CD4-positive, CD25-positive, alpha-beta regulatory T cell (primary cell): ENCODE data around the gene SLC32A1. TPM values are rescaled to one million over a fixed set of nuclear protein-coding genes. Genes with fewer than 3 reads are reported as not detected.

Experiments
- ATAC-seq, 2 donors: fragments of 150-1000 bp; cut with Tn5 transposase; one replicate each; pipeline ENCODE4 v1.10.0; 2021; ENCODE audit warnings: low read depth in 2 of 2, moderate number of reproducible peaks in 2 of 2, moderate library complexity in 1 of 2
- DNase-seq, 3 donors: peaks; one replicate each; pipeline versions ENCODE4 v3.0.0 to v3.0.0-alpha.2; 2012 to 2022; ENCODE audit warnings: mixed read lengths in 1 of 3
- H3K27ac ChIP-seq: one replicate; pipeline ENCODE4 v1.7.0; 2013; ENCODE audit warnings: mild to moderate bottlenecking, low read length; ENCODE audit not compliant: insufficient read depth, poor library complexity, severe bottlenecking
- H3K27me3 ChIP-seq: one replicate; pipeline ENCODE4 v1.7.0; 2013; ENCODE audit warnings: low read length; ENCODE audit not compliant: control insufficient read depth, insufficient read depth
- H3K36me3 ChIP-seq: one replicate; pipeline ENCODE4 v1.7.0; 2013; ENCODE audit warnings: mild to moderate bottlenecking, low read length, moderate library complexity; ENCODE audit not compliant: control insufficient read depth, insufficient read depth
- H3K4me1 ChIP-seq: 2 replicates; pipeline ENCODE4 v1.7.0; 2013; ENCODE audit warnings: mild to moderate bottlenecking, low read length; ENCODE audit not compliant: insufficient read depth, control insufficient read depth, poor library complexity, severe bottlenecking
- H3K4me3 ChIP-seq: one replicate; pipeline ENCODE4 v1.7.0; 2013; ENCODE audit warnings: low read depth, mild to moderate bottlenecking, low read length, moderate library complexity
- H3K9me3 ChIP-seq, 2 experiments: 1 replicate in 1 of 2; 2 replicates in 1 of 2; pipeline ENCODE4 v1.7.0; 2013; ENCODE audit warnings: low read length in 2 of 2, mild to moderate bottlenecking in 1 of 2, moderate library complexity in 1 of 2; ENCODE audit not compliant: control insufficient read depth in 2 of 2
- H3K27ac Mint-ChIP-seq, 3 donors: one replicate each; pipeline ENCODE4 v1.8.0; 2020 to 2022; ENCODE audit warnings: mild to moderate bottlenecking in 3 of 3, mixed read lengths in 3 of 3, moderate library complexity in 2 of 3
- H3K27me3 Mint-ChIP-seq: one replicate; pipeline ENCODE4 v1.8.0; 2022; ENCODE audit warnings: mild to moderate bottlenecking, mixed read lengths
- H3K36me3 Mint-ChIP-seq: one replicate; pipeline ENCODE4 v1.8.0; 2020; ENCODE audit warnings: mixed read lengths
- H3K4me1 Mint-ChIP-seq, 4 donors: one replicate each; pipeline ENCODE4 v1.8.0; 2020 to 2022; ENCODE audit warnings: mixed read lengths in 4 of 4, mild to moderate bottlenecking in 1 of 4
- H3K4me3 Mint-ChIP-seq, 4 donors: one replicate each; pipeline ENCODE4 v1.8.0; 2020 to 2022; ENCODE audit warnings: mild to moderate bottlenecking in 4 of 4, mixed read lengths in 4 of 4, moderate library complexity in 3 of 4
- H3K9me3 Mint-ChIP-seq, 7 donors: one replicate each; pipeline ENCODE4 v1.8.0; 2020 to 2022; ENCODE audit warnings: mixed read lengths in 7 of 7, mild to moderate bottlenecking in 3 of 7, moderate library complexity in 2 of 7
- polyA plus RNA-seq, 4 donors: library from polyadenylated mRNA; unstranded; fragments of 300-500 nt; fragmentation: Illumina TruSeq; gene quantifications; one replicate each; pipeline ENCODE4 v1.2.3, GENCODE V29; 2021
- total RNA-seq: library from RNA; stranded (reverse); gene quantifications from one replicate; pipeline ENCODE4 v1.2.3, GENCODE V29; 2022

SLC32A1 gene
- total and polyA plus RNA-seq, 5 donors from 2014 or later = not detected

GRCh38 chr20:38706509-38706908 lies 17.8 kb upstream of the SLC32A1 start:
- Mint-ChIP-seq H3K27ac (no peak overlapping the region), H3K4me1 (no peaks in the 10 kb centered on the region), H3K36me3 (no peaks in the 10 kb centered on the region), H3K27me3 (peaks cover 14% of the 10 kb centered on the region), H3K4me3 (no peak overlapping the region), H3K9me3 (peaks cover 0 to under 1% (median 0%) of the 10 kb centered on the region in 7 donors)
- Histone ChIP-seq H3K9me3 (no peaks in the 10 kb centered on the region), H3K36me3 (no peaks in the 10 kb centered on the region), H3K4me1 (no peaks in the 10 kb centered on the region), H3K27ac (no peak overlapping the region), H3K27me3 (peaks cover 7% of the 10 kb centered on the region), H3K4me3 (no peak overlapping the region)
- DNase-seq (no peak), ATAC-seq (no peak)

DNA sequence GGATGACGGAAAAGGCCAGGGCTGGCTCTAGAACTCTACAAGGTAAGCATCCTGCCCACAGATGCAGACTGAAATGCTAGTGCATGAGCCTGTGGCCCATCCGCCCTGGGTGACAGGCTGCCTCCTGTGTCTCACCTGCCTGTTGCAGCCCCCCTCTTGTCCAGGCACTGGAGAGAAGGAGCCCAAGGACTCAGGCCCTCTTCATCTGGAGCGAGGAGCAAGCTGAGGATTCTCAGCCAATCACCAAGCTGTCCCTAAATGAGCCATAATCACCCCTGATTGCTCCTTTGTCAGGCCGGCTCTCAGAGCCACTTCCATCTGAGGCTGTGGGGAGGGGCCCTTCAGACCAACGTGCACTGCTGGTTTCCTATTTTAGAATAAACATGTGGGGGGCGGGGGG lies 10.0 kb upstream of the SLC32A1 start:
- ATAC-seq = no peak
- Histone ChIP-seq H3K36me3 (no peaks in the 10 kb centered on the region), H3K4me1 (no peaks in the 10 kb centered on the region), H3K27ac (no peak overlapping the region), H3K9me3 (no peaks in the 10 kb centered on the region), H3K27me3 (peaks cover 15% of the 10 kb centered on the region), H3K4me3 (no peak overlapping the region)
- no peak overlapping the region for H3K27ac Mint-ChIP-seq
- no peak for DNase-seq
- H3K9me3 Mint-ChIP-seq = peaks cover 0 to 1% (median 0%) of the 10 kb centered on the region in 7 donors
- H3K4me3 Mint-ChIP-seq = no peak overlapping the region
- no peaks in the 10 kb centered on the region for H3K4me1 Mint-ChIP-seq
- H3K36me3 Mint-ChIP-seq = no peaks in the 10 kb centered on the region
- H3K27me3 Mint-ChIP-seq = peaks cover 40% of the 10 kb centered on the region

GRCh38 chr20:38715646-38716045 lies 8.6 kb upstream of the SLC32A1 start:
- no peak overlapping the region for H3K4me3 Mint-ChIP-seq
- H3K36me3 Mint-ChIP-seq = no peaks in the 10 kb centered on the region
- Histone ChIP-seq H3K4me1 (no peaks in the 10 kb centered on the region), H3K9me3 (no peaks in the 10 kb centered on the region), H3K4me3 (no peak overlapping the region), H3K36me3 (no peaks in the 10 kb centered on the region), H3K27ac (no peak overlapping the region), H3K27me3 (peaks cover 16% of the 10 kb centered on the region)
- no peak for DNase-seq
- H3K27ac Mint-ChIP-seq = no peak overlapping the region
- ATAC-seq = no peak
- H3K9me3 Mint-ChIP-seq = peaks cover 0 to 1% (median 0%) of the 10 kb centered on the region in 7 donors
- peaks cover 49% of the 10 kb centered on the region for H3K27me3 Mint-ChIP-seq
- H3K4me1 Mint-ChIP-seq = no peaks in the 10 kb centered on the region

DNA sequence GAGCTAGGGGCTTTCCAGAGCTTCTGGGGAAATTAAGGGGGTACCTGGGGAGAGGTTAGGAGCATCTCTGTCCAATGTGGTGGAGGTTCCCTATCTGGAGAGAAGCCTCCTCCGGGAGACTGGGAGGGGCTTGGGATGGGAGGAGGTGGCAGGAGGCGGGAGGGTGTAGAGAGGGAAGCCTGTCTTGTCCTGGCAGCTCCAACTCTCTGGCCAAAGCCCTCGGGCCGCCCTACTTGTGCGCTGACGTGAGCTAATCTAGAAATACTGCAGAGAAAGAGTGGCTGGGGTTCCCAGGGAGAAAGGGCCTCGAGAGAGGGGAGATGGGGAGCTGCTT lies 1.6 kb upstream of the SLC32A1 start:
- H3K36me3 Mint-ChIP-seq = no peaks in the 10 kb centered on the region
- DNase-seq (no peak), ATAC-seq (no peak)
- H3K9me3 Mint-ChIP-seq = peaks cover 0 to 3% (median 0%) of the 10 kb centered on the region in 7 donors
- H3K27me3 ChIP-seq = peaks cover 43% of the 10 kb centered on the region
- peak overlapping the region in 2 of 4 donors; percentile 7 to 18 for H3K4me3 Mint-ChIP-seq
- no peaks in the 10 kb centered on the region for H3K9me3 ChIP-seq
- H3K27me3 Mint-ChIP-seq = peaks cover 86% of the 10 kb centered on the region
- H3K36me3 ChIP-seq = no peaks in the 10 kb centered on the region
- no peak overlapping the region for H3K27ac ChIP-seq
- H3K4me1 ChIP-seq = peaks cover 39% of the 10 kb centered on the region
- peaks cover 0 to 43% (median 26%) of the 10 kb centered on the region in 4 donors for H3K4me1 Mint-ChIP-seq
- no peak overlapping the region for H3K27ac Mint-ChIP-seq
- H3K4me3 ChIP-seq = no peak overlapping the region

DNA sequence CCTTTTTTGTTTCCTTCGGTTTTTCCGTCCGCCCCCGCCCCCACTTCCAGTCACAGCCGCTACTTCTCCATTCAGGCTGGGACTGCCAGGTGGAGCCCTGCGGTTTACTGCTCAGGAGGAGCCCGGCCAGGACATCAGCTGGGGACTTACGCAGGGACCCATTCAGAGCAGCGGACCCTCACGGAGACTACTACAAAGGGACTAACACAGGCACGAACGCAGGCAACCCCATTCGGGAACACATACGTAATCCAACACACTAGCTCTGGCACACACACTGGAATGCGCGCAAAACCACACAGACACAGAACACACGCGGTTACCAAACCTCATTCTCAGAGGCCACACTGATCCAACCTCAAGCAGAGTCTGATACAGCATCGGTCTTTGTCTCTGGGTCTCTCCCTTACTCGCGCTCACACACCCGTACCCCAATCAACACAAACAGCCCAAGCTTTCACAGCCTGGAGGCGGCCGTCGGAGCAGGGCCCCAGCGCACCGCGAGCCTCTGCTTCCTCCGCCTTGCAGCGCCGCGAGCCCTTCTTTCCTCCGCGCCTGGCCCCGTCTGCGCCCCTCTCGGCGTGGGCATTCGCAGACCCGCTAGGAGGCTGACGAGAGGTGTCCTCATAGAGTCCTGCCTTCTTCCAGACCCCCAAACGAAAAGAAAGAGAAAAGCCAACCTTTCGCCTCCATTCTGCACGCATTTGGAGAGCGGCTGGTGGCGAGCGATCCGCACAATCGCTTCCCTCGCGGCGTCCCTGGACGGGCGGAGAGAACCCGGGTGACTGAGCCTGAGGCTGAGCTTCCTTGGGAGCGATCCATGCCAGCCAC lies 1.1 kb upstream of the SLC32A1 start:
- Mint-ChIP-seq H3K36me3 (no peaks in the 10 kb centered on the region), H3K4me1 (peaks cover 0 to 49% (median 30%) of the 10 kb centered on the region in 4 donors), H3K4me3 (peak overlapping the region in 1 of 4 donors; percentile 37), H3K27ac (peak overlapping the region in 1 of 3 donors; percentile 75), H3K27me3 (peaks cover 92% of the 10 kb centered on the region), H3K9me3 (peaks cover 0 to 7% (median 0%) of the 10 kb centered on the region in 7 donors)
- ATAC-seq = no peak
- Histone ChIP-seq H3K27me3 (peaks cover 42% of the 10 kb centered on the region), H3K36me3 (no peaks in the 10 kb centered on the region), H3K27ac (no peak overlapping the region), H3K4me1 (peaks cover 45% of the 10 kb centered on the region), H3K9me3 (no peaks in the 10 kb centered on the region), H3K4me3 (no peak overlapping the region)
- DNase-seq = no peak

DNA sequence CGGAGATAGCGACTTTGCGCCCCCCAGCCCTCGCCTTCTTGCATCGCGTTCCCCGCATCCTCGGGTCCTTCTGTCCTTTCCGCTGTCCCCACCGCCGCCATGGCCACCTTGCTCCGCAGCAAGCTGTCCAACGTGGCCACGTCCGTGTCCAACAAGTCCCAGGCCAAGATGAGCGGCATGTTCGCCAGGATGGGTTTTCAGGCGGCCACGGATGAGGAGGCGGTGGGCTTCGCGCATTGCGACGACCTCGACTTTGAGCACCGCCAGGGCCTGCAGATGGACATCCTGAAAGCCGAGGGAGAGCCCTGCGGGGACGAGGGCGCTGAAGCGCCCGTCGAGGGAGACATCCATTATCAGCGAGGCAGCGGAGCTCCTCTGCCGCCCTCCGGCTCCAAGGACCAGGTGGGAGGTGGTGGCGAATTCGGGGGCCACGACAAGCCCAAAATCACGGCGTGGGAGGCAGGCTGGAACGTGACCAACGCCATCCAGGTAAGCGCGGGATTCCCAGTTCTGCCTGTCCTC lies 401 bp downstream of the SLC32A1 start:
- Mint-ChIP-seq H3K9me3 (peaks cover 0 to 7% (median 0%) of the 10 kb centered on the region in 7 donors), H3K4me3 (peak overlapping the region in 1 of 4 donors; percentile 57), H3K4me1 (peaks cover 6 to 59% (median 37%) of the 10 kb centered on the region in 4 donors), H3K36me3 (no peaks in the 10 kb centered on the region), H3K27ac (no peak overlapping the region), H3K27me3 (peaks cover 92% of the 10 kb centered on the region)
- Histone ChIP-seq H3K4me3 (no peak overlapping the region), H3K27ac (no peak overlapping the region), H3K36me3 (no peaks in the 10 kb centered on the region), H3K4me1 (peaks cover 58% of the 10 kb centered on the region), H3K9me3 (no peaks in the 10 kb centered on the region), H3K27me3 (peaks cover 40% of the 10 kb centered on the region)
- ATAC-seq = no peak
- no peak for DNase-seq

DNA sequence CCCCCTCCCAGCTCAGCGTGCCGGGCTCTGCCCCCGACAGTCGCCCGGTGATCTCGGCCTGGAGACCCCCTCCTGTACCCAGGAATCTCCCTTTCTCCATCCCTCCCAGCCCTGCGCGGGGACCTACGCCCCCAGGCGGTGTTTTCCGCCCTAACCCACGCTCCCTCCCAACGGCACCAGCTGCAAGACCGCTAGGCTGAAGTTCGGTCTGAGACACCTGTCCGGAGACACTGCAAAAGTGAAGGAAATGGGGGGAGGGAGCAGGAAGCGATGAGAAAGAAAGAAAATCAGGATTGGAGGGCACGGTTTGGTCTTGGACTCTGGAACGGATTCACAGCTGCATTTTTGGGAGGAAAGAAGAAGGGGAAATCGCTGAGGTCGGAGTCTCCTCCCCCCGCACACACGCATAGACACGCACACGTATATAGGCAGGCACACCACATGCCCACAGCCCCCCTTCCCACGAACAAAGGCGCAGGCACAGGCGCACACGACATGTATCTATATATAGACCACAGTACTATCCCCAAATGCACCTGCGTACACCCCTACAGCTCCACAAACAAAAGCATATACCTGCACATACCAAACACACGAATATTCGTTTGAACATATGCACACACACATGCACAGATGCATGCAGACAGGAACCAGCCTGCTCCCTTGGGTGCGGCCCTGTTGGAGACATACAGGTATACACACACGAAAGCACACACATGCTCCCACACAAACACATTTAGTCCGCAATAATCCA lies 1.0 kb downstream of the SLC32A1 start:
- H3K27me3 Mint-ChIP-seq = peaks cover 93% of the 10 kb centered on the region
- H3K27ac Mint-ChIP-seq = peak overlapping the region in 1 of 3 donors; percentile 91
- DNase-seq (no peak), ATAC-seq (no peak)
- Histone ChIP-seq H3K4me1 (peaks cover 64% of the 10 kb centered on the region), H3K4me3 (peak overlapping the region; percentile 32), H3K27ac (no peak overlapping the region), H3K36me3 (no peaks in the 10 kb centered on the region), H3K9me3 (no peaks in the 10 kb centered on the region), H3K27me3 (peaks cover 46% of the 10 kb centered on the region)
- H3K4me1 Mint-ChIP-seq = peaks cover 6 to 65% (median 42%) of the 10 kb centered on the region in 4 donors
- peaks cover 0 to 7% (median 0%) of the 10 kb centered on the region in 7 donors for H3K9me3 Mint-ChIP-seq
- H3K36me3 Mint-ChIP-seq = no peaks in the 10 kb centered on the region
- H3K4me3 Mint-ChIP-seq = peak overlapping the region in 3 of 4 donors; percentile 57 to 69 (median 64)
